GM12878 (cell line): ENCODE results near the gene CNN2. TPM values are rescaled to one million over a fixed set of nuclear protein-coding genes. Genes with fewer than 3 reads are reported as not detected.
A peak's percentile ranks its signal among the peaks of the same experiment; 100 is the strongest.

ENCODE experiments used
- BRCA1 ChIP-seq: IDR thresholded peaks from 2 replicates; pipeline ENCODE4 v1.6.1; 2011; ENCODE audit warnings: low read depth, low read length, improper control_type of control experiment
- CBX3 ChIP-seq: fragments of 200-600 bp; sonication (generic); IDR thresholded peaks from 2 replicates; pipeline ENCODE4 v1.6.1; 2016; ENCODE audit warnings: low read depth, borderline replicate concordance
- ESRRA ChIP-seq: IDR thresholded peaks from 2 replicates; pipeline ENCODE4 v1.6.1; 2012; ENCODE audit warnings: mild to moderate bottlenecking, low read length, improper control_type of control experiment
- FOXK2 ChIP-seq: fragments of 450-650 bp; IDR thresholded peaks from 2 replicates; pipeline ENCODE4 v1.6.1; 2017; ENCODE audit warnings: mild to moderate bottlenecking, moderate library complexity
- JUNB ChIP-seq: IDR thresholded peaks from 2 replicates; pipeline ENCODE4 v1.6.1; 2016; ENCODE audit warnings: antibody characterized with exemption, mild to moderate bottlenecking
- KLF5 ChIP-seq: fragments of 450-650 bp; IDR thresholded peaks from 2 replicates; pipeline ENCODE4 v1.6.1; 2014; ENCODE audit warnings: mild to moderate bottlenecking; ENCODE audit not compliant: partially characterized antibody
- MEF2A ChIP-seq: IDR thresholded peaks from 2 replicates; pipeline ENCODE4 v1.6.1; 2011; ENCODE audit warnings: low read depth, mild to moderate bottlenecking, low read length, moderate library complexity; ENCODE audit not compliant: insufficient read depth
- NFXL1 ChIP-seq: fragments of 450-650 bp; IDR thresholded peaks from 2 replicates; pipeline ENCODE4 v1.6.1; 2017; ENCODE audit warnings: antibody characterized with exemption, mild to moderate bottlenecking, borderline replicate concordance
- NFYA ChIP-seq: IDR thresholded peaks from 2 replicates; pipeline ENCODE4 v1.6.1; 2011; ENCODE audit warnings: low read depth, mild to moderate bottlenecking, low read length, improper control_type of control experiment, borderline replicate concordance
- POLR2A ChIP-seq: IDR thresholded peaks from 2 replicates; pipeline ENCODE4 v1.6.1; 2011; ENCODE audit warnings: low read depth, mild to moderate bottlenecking, low read length
- RUNX3 ChIP-seq: IDR thresholded peaks from 2 replicates; pipeline ENCODE4 v1.6.1; 2012; ENCODE audit warnings: low read length, inconsistent platforms
- SMAD1 ChIP-seq: fragments of 450-650 bp; IDR thresholded peaks from 2 replicates; pipeline ENCODE4 v1.6.1; 2018; ENCODE audit warnings: mild to moderate bottlenecking, low read depth; ENCODE audit not compliant: partially characterized antibody
- SMC3 ChIP-seq: IDR thresholded peaks from 2 replicates; pipeline ENCODE4 v1.6.1; 2011; ENCODE audit warnings: low read length, improper control_type of control experiment, borderline replicate concordance
- SREBF2 ChIP-seq: IDR thresholded peaks from 2 replicates; pipeline ENCODE4 v1.6.1; 2012; ENCODE audit warnings: mild to moderate bottlenecking, low read length
- STAT1 ChIP-seq: fragments of 450-650 bp; conservative IDR thresholded peaks from 2 replicates; pipeline ENCODE4 v1.6.1; 2014; ENCODE audit warnings: antibody characterized with exemption, mild to moderate bottlenecking
- SUZ12 ChIP-seq: fragments of 200-600 bp; sonication (generic); IDR thresholded peaks from one replicate; pipeline ENCODE4 v1.6.1; 2018; ENCODE audit warnings: antibody characterized with exemption, mild to moderate bottlenecking; ENCODE audit not compliant: unreplicated experiment
- ZSCAN29 ChIP-seq: fragments of 450-650 bp; IDR thresholded peaks from 2 replicates; pipeline ENCODE4 v1.6.1; 2017; ENCODE audit warnings: mild to moderate bottlenecking, moderate library complexity
- polyA plus RNA-seq, 11 experiments: library from polyadenylated mRNA; depleted of rRNA in 4 of 11; unstranded in 6 of 11; stranded (reverse) in 5 of 11; fragments of >200 nt; fragmentation: Nextera tagmentation in 4 of 11; fragmentation: Illumina TruSeq in 1 of 11; extraction: Ambion mirVana in 4 of 11; extraction: Trizol in 1 of 11; gene quantifications; 1 replicate in 1 of 11; 2 replicates in 10 of 11; pipeline versions ENCODE4 v1.2.1 to v1.2.3, GENCODE V29; 2011 to 2016; ENCODE audit warnings: inconsistent platforms in 2 of 11, missing spikeins in 2 of 11, low read depth in 1 of 11
- total RNA-seq, 4 experiments: library from RNA; depleted of rRNA in 3 of 4; stranded (reverse); fragments of >200 nt in 3 of 4; fragmentation: Illumina TruSeq in 1 of 4; extraction: Trizol in 1 of 4; gene quantifications; 2 replicates each; pipeline versions ENCODE4 v1.2.1 to v1.2.3, GENCODE V29; 2013 to 2021
- TF ChIP-seq, protein P1 (sequence below): IDR thresholded peaks from 2 replicates; pipeline ENCODE4 v1.6.1; 2012; ENCODE audit warnings: low read depth, low read length, improper control_type of control experiment
- TF ChIP-seq, protein P2 (sequence below): IDR thresholded peaks from 2 replicates; pipeline ENCODE4 v1.6.1; 2012; ENCODE audit warnings: low read depth, low read length, improper control_type of control experiment
- TF ChIP-seq, protein P3 (sequence below): IDR thresholded peaks from 2 replicates; pipeline ENCODE4 v1.6.1; 2012; ENCODE audit warnings: low read depth, low read length, improper control_type of control experiment
- TF ChIP-seq, protein P4 (sequence below): fragments of 450-650 bp; IDR thresholded peaks from 2 replicates; pipeline ENCODE4 v1.6.1; 2017; ENCODE audit warnings: mild to moderate bottlenecking, moderate library complexity
- TF ChIP-seq, protein P5 (sequence below): fragments of 450-650 bp; conservative IDR thresholded peaks from 2 replicates; pipeline ENCODE4 v1.6.1; 2017; ENCODE audit warnings: mild to moderate bottlenecking, moderate library complexity
- TF ChIP-seq, protein P6 (sequence below): IDR thresholded peaks from 2 replicates; pipeline ENCODE4 v1.6.1; 2011; ENCODE audit warnings: low read depth, mild to moderate bottlenecking, low read length, moderate library complexity, borderline replicate concordance; ENCODE audit errors: extremely low read depth

The CNN2 gene
- total and polyA plus RNA-seq, 10 of the 15 experiments (the other 5 are each of a cell fraction or from before 2014, with no cell fraction given), result 34.7 to 311 (median 172) TPM

DNA sequence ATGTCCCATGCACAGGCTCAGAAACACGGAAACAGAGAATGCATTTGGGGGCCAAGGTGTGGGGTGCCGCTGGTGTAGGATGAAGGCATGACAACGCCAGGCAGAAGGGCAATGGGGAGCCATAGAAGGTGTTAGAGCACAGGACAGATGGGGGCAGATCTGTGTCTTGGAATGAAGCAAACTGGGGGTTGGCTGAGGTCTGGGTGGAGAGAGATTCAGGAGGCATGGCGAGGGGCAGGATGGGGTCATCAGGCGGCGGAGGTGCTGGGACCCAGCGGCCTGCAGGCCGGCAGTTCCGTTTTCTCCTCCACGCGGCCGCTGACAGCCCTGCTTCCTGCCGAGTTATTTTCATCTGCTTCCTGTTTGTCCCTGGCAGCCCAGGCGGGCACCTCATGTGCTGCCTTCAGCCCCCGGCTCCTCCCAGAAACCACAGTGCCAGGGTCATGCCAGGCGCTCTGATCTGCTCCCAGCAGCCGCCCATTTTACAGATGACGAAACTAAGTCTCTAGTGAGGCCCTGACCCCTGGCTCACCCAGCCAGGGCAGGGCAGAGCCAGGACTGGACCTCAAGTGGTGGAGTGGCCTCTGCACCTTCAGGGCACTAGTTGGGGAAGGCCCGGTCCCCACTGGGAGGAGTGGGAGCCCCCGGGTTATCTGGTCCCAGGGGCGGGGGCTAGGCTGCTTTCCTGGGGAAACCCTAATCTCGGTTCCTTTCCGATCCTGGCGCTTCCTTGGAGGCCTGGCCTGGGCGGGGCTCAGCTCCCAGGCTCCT lies 42.8 kb downstream of the CNN2 start (continued):
- TF ChIP-seq FOXK2 (no peak), SMC3 (no peak), ZSCAN29 (no peak), SREBF2 (no peak), ESRRA (no peak), BRCA1 (no peak), SUZ12 (no peak), JUNB (no peak), KLF5 (no peak), NFYA (no peak), CBX3 (no peak), SMAD1 (no peak), POLR2A (peak; percentile 34; the same call in 1 of the 2 replicates), NFXL1 (no peak), MEF2A (0 out of 2 replicates have a peak, but pooled peaks have one; percentile 11), STAT1 (no peak), RUNX3 (peak; percentile 58)
- TF ChIP-seq, protein P1, sequence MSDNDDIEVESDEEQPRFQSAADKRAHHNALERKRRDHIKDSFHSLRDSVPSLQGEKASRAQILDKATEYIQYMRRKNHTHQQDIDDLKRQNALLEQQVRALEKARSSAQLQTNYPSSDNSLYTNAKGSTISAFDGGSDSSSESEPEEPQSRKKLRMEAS, result peak; percentile 91
- TF ChIP-seq, protein P2, sequence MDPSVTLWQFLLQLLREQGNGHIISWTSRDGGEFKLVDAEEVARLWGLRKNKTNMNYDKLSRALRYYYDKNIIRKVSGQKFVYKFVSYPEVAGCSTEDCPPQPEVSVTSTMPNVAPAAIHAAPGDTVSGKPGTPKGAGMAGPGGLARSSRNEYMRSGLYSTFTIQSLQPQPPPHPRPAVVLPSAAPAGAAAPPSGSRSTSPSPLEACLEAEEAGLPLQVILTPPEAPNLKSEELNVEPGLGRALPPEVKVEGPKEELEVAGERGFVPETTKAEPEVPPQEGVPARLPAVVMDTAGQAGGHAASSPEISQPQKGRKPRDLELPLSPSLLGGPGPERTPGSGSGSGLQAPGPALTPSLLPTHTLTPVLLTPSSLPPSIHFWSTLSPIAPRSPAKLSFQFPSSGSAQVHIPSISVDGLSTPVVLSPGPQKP, result no peak
- TF ChIP-seq, protein P3, sequence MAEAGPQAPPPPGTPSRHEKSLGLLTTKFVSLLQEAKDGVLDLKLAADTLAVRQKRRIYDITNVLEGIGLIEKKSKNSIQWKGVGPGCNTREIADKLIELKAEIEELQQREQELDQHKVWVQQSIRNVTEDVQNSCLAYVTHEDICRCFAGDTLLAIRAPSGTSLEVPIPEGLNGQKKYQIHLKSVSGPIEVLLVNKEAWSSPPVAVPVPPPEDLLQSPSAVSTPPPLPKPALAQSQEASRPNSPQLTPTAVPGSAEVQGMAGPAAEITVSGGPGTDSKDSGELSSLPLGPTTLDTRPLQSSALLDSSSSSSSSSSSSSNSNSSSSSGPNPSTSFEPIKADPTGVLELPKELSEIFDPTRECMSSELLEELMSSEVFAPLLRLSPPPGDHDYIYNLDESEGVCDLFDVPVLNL, result no peak
- TF ChIP-seq, protein P4, sequence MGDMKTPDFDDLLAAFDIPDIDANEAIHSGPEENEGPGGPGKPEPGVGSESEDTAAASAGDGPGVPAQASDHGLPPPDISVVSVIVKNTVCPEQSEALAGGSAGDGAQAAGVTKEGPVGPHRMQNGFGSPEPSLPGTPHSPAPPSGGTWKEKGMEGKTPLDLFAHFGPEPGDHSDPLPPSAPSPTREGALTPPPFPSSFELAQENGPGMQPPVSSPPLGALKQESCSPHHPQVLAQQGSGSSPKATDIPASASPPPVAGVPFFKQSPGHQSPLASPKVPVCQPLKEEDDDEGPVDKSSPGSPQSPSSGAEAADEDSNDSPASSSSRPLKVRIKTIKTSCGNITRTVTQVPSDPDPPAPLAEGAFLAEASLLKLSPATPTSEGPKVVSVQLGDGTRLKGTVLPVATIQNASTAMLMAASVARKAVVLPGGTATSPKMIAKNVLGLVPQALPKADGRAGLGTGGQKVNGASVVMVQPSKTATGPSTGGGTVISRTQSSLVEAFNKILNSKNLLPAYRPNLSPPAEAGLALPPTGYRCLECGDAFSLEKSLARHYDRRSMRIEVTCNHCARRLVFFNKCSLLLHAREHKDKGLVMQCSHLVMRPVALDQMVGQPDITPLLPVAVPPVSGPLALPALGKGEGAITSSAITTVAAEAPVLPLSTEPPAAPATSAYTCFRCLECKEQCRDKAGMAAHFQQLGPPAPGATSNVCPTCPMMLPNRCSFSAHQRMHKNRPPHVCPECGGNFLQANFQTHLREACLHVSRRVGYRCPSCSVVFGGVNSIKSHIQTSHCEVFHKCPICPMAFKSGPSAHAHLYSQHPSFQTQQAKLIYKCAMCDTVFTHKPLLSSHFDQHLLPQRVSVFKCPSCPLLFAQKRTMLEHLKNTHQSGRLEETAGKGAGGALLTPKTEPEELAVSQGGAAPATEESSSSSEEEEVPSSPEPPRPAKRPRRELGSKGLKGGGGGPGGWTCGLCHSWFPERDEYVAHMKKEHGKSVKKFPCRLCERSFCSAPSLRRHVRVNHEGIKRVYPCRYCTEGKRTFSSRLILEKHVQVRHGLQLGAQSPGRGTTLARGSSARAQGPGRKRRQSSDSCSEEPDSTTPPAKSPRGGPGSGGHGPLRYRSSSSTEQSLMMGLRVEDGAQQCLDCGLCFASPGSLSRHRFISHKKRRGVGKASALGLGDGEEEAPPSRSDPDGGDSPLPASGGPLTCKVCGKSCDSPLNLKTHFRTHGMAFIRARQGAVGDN, result peak; percentile 74
- TF ChIP-seq, protein P5, sequence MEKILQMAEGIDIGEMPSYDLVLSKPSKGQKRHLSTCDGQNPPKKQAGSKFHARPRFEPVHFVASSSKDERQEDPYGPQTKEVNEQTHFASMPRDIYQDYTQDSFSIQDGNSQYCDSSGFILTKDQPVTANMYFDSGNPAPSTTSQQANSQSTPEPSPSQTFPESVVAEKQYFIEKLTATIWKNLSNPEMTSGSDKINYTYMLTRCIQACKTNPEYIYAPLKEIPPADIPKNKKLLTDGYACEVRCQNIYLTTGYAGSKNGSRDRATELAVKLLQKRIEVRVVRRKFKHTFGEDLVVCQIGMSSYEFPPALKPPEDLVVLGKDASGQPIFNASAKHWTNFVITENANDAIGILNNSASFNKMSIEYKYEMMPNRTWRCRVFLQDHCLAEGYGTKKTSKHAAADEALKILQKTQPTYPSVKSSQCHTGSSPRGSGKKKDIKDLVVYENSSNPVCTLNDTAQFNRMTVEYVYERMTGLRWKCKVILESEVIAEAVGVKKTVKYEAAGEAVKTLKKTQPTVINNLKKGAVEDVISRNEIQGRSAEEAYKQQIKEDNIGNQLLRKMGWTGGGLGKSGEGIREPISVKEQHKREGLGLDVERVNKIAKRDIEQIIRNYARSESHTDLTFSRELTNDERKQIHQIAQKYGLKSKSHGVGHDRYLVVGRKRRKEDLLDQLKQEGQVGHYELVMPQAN, result no peak; the same call in none of the 2 replicates
- TF ChIP-seq, protein P6, sequence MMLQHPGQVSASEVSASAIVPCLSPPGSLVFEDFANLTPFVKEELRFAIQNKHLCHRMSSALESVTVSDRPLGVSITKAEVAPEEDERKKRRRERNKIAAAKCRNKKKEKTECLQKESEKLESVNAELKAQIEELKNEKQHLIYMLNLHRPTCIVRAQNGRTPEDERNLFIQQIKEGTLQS, result no peak
